ENCODE results near the gene GCAT. TPM values are rescaled to one million over a fixed set of nuclear protein-coding genes. Genes with fewer than 3 reads are reported as not detected.

Gene GCAT
- total and polyA plus RNA-seq, 2 of the 13 experiments (the other 11 are each of a cell fraction or from before 2014, with no cell fraction given) = 28.0 to 50.3 TPM

DNA sequence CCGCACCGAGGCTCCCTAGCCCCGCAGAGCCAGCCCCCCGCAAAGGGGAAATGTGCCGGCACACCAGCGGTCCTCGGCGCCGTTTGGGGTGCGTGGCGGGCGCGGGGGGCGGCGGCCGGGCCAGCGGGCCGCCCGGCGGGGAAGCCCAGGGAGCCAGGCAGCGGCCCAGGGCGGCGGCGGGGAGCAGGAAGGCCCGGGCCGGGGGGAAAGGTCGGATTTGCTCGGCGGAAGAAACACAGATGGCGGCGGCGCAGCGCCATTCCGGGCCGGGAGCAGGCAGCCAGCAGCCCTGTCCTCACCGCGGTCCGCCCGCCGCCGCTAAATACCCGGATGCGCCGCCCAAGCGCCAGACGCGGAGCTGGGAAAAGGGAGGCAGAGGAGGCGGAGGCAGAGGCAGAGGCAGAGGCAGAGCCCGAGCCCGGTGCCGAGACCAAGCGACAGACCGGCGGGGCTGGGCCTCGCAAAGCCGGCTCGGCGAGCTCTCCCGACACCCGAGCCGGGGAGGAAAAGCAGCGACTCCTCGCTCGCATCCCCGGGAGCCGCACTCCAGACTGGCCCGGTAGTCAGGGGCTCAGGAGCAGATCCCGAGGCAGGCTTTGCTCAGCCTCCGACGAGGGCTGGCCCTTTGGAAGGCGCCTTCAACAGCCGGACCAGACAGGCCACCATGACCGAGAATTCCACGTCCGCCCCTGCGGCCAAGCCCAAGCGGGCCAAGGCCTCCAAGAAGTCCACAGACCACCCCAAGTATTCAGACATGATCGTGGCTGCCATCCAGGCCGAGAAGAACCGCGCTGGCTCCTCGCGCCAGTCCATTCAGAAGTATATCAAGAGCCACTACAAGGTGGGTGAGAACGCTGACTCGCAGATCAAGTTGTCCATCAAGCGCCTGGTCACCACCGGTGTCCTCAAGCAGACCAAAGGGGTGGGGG is 2.6 kb upstream of the GCAT start (continued):
- TF ChIP-seq, protein P1, sequence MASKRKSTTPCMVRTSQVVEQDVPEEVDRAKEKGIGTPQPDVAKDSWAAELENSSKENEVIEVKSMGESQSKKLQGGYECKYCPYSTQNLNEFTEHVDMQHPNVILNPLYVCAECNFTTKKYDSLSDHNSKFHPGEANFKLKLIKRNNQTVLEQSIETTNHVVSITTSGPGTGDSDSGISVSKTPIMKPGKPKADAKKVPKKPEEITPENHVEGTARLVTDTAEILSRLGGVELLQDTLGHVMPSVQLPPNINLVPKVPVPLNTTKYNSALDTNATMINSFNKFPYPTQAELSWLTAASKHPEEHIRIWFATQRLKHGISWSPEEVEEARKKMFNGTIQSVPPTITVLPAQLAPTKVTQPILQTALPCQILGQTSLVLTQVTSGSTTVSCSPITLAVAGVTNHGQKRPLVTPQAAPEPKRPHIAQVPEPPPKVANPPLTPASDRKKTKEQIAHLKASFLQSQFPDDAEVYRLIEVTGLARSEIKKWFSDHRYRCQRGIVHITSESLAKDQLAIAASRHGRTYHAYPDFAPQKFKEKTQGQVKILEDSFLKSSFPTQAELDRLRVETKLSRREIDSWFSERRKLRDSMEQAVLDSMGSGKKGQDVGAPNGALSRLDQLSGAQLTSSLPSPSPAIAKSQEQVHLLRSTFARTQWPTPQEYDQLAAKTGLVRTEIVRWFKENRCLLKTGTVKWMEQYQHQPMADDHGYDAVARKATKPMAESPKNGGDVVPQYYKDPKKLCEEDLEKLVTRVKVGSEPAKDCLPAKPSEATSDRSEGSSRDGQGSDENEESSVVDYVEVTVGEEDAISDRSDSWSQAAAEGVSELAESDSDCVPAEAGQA (IDR thresholded peaks at IDR 0.05; ENCODE audit: low read depth) = 0 out of 2 replicates have a peak, but pooled peaks have one; percentile 32
- TF ChIP-seq, protein P1 (CRISPR knock-in tag; IDR thresholded peaks at IDR 0.05; ENCODE audit: borderline replicate concordance) = no peak
- peak; percentile 82 for TF ChIP-seq ZNF878 (CRISPR knock-in tag; IDR thresholded peaks at IDR 0.05)
- no peak for TF ChIP-seq ETV6 (CRISPR knock-in tag; conservative IDR thresholded peaks at IDR 0.05)
- TF ChIP-seq ZBTB7B (CRISPR knock-in tag; IDR thresholded peaks at IDR 0.05) = peak; percentile 14; the same call in 1 of the 2 replicates
- peak; percentile 76 for TF ChIP-seq HES4 (CRISPR knock-in tag; IDR thresholded peaks at IDR 0.05; ENCODE audit: borderline replicate concordance)
- no peak for TF ChIP-seq NR1H2 (CRISPR knock-in tag; IDR thresholded peaks at IDR 0.05; ENCODE audit: borderline replicate concordance, low read depth)
- TF ChIP-seq ZNF563 (CRISPR knock-in tag; IDR thresholded peaks at IDR 0.05) = peak; percentile 86
- TF ChIP-seq HOXD1 (CRISPR knock-in tag; IDR thresholded peaks at IDR 0.05) = 0 out of 2 replicates have a peak, but pooled peaks have one; percentile 50
- TF ChIP-seq ZNF709 (CRISPR knock-in tag; IDR thresholded peaks at IDR 0.05) = peak; percentile 96
- peak; percentile 70 for TF ChIP-seq SRY (CRISPR knock-in tag; IDR thresholded peaks at IDR 0.05)
- TF ChIP-seq PHF21A (CRISPR knock-in tag; IDR thresholded peaks at IDR 0.05) = peak; percentile 39; the same call in 1 of the 2 replicates
- TF ChIP-seq, protein P2, sequence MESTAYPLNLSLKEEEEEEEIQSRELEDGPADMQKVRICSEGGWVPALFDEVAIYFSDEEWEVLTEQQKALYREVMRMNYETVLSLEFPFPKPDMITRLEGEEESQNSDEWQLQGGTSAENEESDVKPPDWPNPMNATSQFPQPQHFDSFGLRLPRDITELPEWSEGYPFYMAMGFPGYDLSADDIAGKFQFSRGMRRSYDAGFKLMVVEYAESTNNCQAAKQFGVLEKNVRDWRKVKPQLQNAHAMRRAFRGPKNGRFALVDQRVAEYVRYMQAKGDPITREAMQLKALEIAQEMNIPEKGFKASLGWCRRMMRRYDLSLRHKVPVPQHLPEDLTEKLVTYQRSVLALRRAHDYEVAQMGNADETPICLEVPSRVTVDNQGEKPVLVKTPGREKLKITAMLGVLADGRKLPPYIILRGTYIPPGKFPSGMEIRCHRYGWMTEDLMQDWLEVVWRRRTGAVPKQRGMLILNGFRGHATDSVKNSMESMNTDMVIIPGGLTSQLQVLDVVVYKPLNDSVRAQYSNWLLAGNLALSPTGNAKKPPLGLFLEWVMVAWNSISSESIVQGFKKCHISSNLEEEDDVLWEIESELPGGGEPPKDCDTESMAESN (CRISPR knock-in tag; conservative IDR thresholded peaks at IDR 0.05) = peak; percentile 62
- TF ChIP-seq AKAP8 (CRISPR knock-in tag; IDR thresholded peaks at IDR 0.05) = peak; percentile 66
- peak; percentile 25; the same call in 1 of the 2 replicates for TF ChIP-seq ZNF782 (CRISPR knock-in tag; IDR thresholded peaks at IDR 0.05; ENCODE audit: borderline replicate concordance)
- peak; percentile 63; the same call in 1 of the 2 replicates for TF ChIP-seq ELF3 (CRISPR knock-in tag; IDR thresholded peaks at IDR 0.05)
- no peak; the same call in 1 of the 2 replicates for TF ChIP-seq ZNF296 (CRISPR knock-in tag; conservative IDR thresholded peaks at IDR 0.05)
- peak; percentile 39; the same call in 1 of the 2 replicates for TF ChIP-seq ZNF124 (CRISPR knock-in tag; IDR thresholded peaks at IDR 0.05)
- TF ChIP-seq, protein P3, sequence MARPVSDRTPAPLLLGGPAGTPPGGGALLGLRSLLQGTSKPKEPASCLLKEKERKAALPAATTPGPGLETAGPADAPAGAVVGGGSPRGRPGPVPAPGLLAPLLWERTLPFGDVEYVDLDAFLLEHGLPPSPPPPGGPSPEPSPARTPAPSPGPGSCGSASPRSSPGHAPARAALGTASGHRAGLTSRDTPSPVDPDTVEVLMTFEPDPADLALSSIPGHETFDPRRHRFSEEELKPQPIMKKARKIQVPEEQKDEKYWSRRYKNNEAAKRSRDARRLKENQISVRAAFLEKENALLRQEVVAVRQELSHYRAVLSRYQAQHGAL (CRISPR knock-in tag; IDR thresholded peaks at IDR 0.05; ENCODE audit: not compliant biosample characterization) = peak; percentile 77
- 0 out of 2 replicates have a peak, but pooled peaks have one; percentile 24 for TF ChIP-seq HCFC1 (IDR thresholded peaks at IDR 0.05; ENCODE audit: low read depth, low read length)
- TF ChIP-seq TGIF2 (CRISPR knock-in tag; IDR thresholded peaks at IDR 0.05) = peak; percentile 70; the same call in 1 of the 2 replicates
